GM12878 (cell line): ENCODE measurements around the gene NKAIN2. TPM values are rescaled to one million over a fixed set of nuclear protein-coding genes. Genes with fewer than 3 reads are reported as not detected.

ENCODE experiments used
- ATAC-seq: fragments of 200-7000 bp; cut with Tn5 transposase; 3 replicates; pipeline ENCODE4 v1.9.1; 2020; ENCODE audit warnings: mild to moderate bottlenecking, moderate library complexity
- BruUV-seq: library from RNA; stranded (reverse); fragments of 400-500 nt; replicated peaks from 2 replicates; lab custom pipeline; 2021; lab: Mats Ljungman, UMichigan
- CTCF ChIA-PET: fragments of 300-600 bp; sonication (Branson Sonifier 250); formaldehyde crosslinking; extraction: SDS; loops from one replicate; lab custom pipeline; 2021; ENCODE audit warnings: inconsistent platforms; lab: Yijun Ruan, JAX
- POLR2A ChIA-PET: fragments of 350-600 bp; formaldehyde crosslinking; extraction: SDS; loops from one replicate; lab custom pipeline; 2021; ENCODE audit warnings: inconsistent platforms; lab: Charles Lee
- RAD21 ChIA-PET: fragments of 300-600 bp; sonication (Branson Sonifier 250); formaldehyde crosslinking; loops from one replicate; lab custom pipeline; 2023; ENCODE audit warnings: antibody characterized with exemption; ENCODE audit not compliant: unreplicated experiment; lab: Charles Lee
- SMC1A ChIA-PET: fragments of 300-600 bp; sonication (Branson Sonifier 250); formaldehyde crosslinking; loops from one replicate; lab custom pipeline; 2023; ENCODE audit not compliant: unreplicated experiment, uncharacterized antibody; lab: Charles Lee
- DNase-seq: peaks from one replicate; pipeline ENCODE4 v3.0.0-alpha.2; 2011; ENCODE audit warnings: low read depth, low spot score
- FAIRE-seq: peaks from 3 replicates; lab custom pipeline; 2011; peaks lifted over from hg19 to GRCh38; lab: Jason Lieb, UNC
- H2AFZ ChIP-seq: 2 replicates; pipeline ENCODE4 v1.6.0; 2011; ENCODE audit warnings: low read depth, low read length, control low read depth; ENCODE audit not compliant: control insufficient read depth
- H3K27ac ChIP-seq: 2 replicates; pipeline ENCODE4 v1.5.1; 2011; ENCODE audit warnings: control low read depth; ENCODE audit not compliant: control insufficient read depth, insufficient read depth
- H3K27me3 ChIP-seq, 2 experiments: replicated peaks in 1 of 2; 2 replicates each; pipeline versions ENCODE4 v1.6.0 to v1.6.1; 2011; ENCODE audit warnings: low read length in 1 of 2; ENCODE audit not compliant: control insufficient read depth in 2 of 2, insufficient read depth in 2 of 2
- H3K36me3 ChIP-seq, 2 experiments: 2 replicates each; pipeline ENCODE4 v1.5.1; 2011; ENCODE audit warnings: low read length in 1 of 2; ENCODE audit not compliant: control insufficient read depth in 2 of 2, insufficient read depth in 2 of 2
- H3K4me1 ChIP-seq: 2 replicates; pipeline ENCODE4 v1.6.1; 2011; ENCODE audit warnings: mild to moderate bottlenecking, low read length, moderate library complexity, mixed read lengths; ENCODE audit not compliant: control insufficient read depth, insufficient read depth
- H3K4me2 ChIP-seq: 2 replicates; pipeline ENCODE4 v1.6.0; 2011; ENCODE audit warnings: control low read depth; ENCODE audit not compliant: control insufficient read depth, insufficient read depth
- H3K4me3 ChIP-seq: fragments of 200-600 bp; sonication (generic); 2 replicates; pipeline ENCODE4 v1.5.1; 2016
- H3K79me2 ChIP-seq: 2 replicates; pipeline ENCODE4 v1.6.0; 2011; ENCODE audit warnings: low read length; ENCODE audit not compliant: control insufficient read depth, insufficient read depth
- H3K9ac ChIP-seq: 2 replicates; pipeline ENCODE4 v1.8.0; 2011; ENCODE audit warnings: low read length, control low read depth, mixed read lengths; ENCODE audit not compliant: control insufficient read depth, insufficient read depth
- H3K9me3 ChIP-seq: replicated peaks from 3 replicates; pipeline ENCODE4 v1.5.1; 2011; ENCODE audit warnings: mild to moderate bottlenecking, low read length; ENCODE audit not compliant: control insufficient read depth, insufficient read depth
- H4K20me1 ChIP-seq: 2 replicates; pipeline ENCODE4 v1.6.0; 2011; ENCODE audit not compliant: control insufficient read depth, insufficient read depth
- BMI1 ChIP-seq: fragments of 450-650 bp; IDR thresholded peaks from 2 replicates; pipeline ENCODE4 v1.6.1; 2016; ENCODE audit warnings: mild to moderate bottlenecking, moderate library complexity, borderline replicate concordance
- CBFB ChIP-seq: IDR thresholded peaks from 2 replicates; pipeline ENCODE4 v1.6.1; 2016; ENCODE audit warnings: antibody characterized with exemption, low read depth
- CREM ChIP-seq: IDR thresholded peaks from 2 replicates; pipeline ENCODE4 v1.6.1; 2014; ENCODE audit warnings: antibody characterized with exemption, low read depth
- CTCF ChIP-seq, 3 experiments: IDR thresholded peaks in 2 of 3; conservative IDR thresholded peaks in 1 of 3; 2 replicates each; pipeline ENCODE4 v1.5.1; 2011; ENCODE audit warnings: low read depth in 3 of 3, low read length in 3 of 3, mild to moderate bottlenecking in 3 of 3, control low read depth in 2 of 3, moderate library complexity in 2 of 3, inconsistent platforms in 1 of 3, mixed read lengths in 1 of 3; ENCODE audit not compliant: control insufficient read depth in 2 of 3, insufficient read depth in 1 of 3; ENCODE audit errors: extremely low read depth in 1 of 3
- EZH2 ChIP-seq: IDR thresholded peaks from 2 replicates; pipeline ENCODE4 v1.6.1; 2012; ENCODE audit warnings: low read depth, mild to moderate bottlenecking, control low read depth, inconsistent platforms, low read length, borderline replicate concordance; ENCODE audit not compliant: control insufficient read depth
- IKZF1 ChIP-seq: fragments of 450-650 bp; conservative IDR thresholded peaks from 2 replicates; pipeline ENCODE4 v1.6.1; 2017; ENCODE audit warnings: antibody characterized with exemption, mild to moderate bottlenecking
- IRF3 ChIP-seq: fragments of 450-650 bp; IDR thresholded peaks from 2 replicates; pipeline ENCODE4 v1.6.1; 2014; ENCODE audit warnings: mild to moderate bottlenecking
- IRF4 ChIP-seq: IDR thresholded peaks from 2 replicates; pipeline ENCODE4 v1.6.1; 2011; ENCODE audit warnings: low read depth, low read length
- KAT2A ChIP-seq: conservative IDR thresholded peaks from 2 replicates; pipeline ENCODE4 v1.6.1; 2011; ENCODE audit warnings: low read depth, low read length; ENCODE audit not compliant: control insufficient read depth
- PAX5 ChIP-seq: IDR thresholded peaks from 2 replicates; pipeline ENCODE4 v1.6.1; 2011; ENCODE audit warnings: low read depth, low read length, borderline replicate concordance
- POLR2AphosphoS5 ChIP-seq: IDR thresholded peaks from 2 replicates; pipeline ENCODE4 v1.6.1; 2011; ENCODE audit warnings: mild to moderate bottlenecking, low read length, inconsistent platforms
- RAD51 ChIP-seq: fragments of 450-650 bp; IDR thresholded peaks from 2 replicates; pipeline ENCODE4 v1.6.1; 2016; ENCODE audit warnings: moderate library complexity, mild to moderate bottlenecking, inconsistent platforms
- RB1 ChIP-seq: fragments of 450-650 bp; formaldehyde crosslinking; IDR thresholded peaks from 2 replicates; pipeline ENCODE4 v1.6.1; 2017; ENCODE audit warnings: mild to moderate bottlenecking, borderline replicate concordance
- RCOR1 ChIP-seq: conservative IDR thresholded peaks from 2 replicates; pipeline ENCODE4 v1.6.1; 2012; ENCODE audit warnings: low read depth, low read length, improper control_type of control experiment
- TARDBP ChIP-seq: IDR thresholded peaks from 2 replicates; pipeline ENCODE4 v1.6.1; 2016; ENCODE audit warnings: borderline replicate concordance
- ZNF207 ChIP-seq: fragments of 450-650 bp; IDR thresholded peaks from 2 replicates; pipeline ENCODE4 v1.6.1; 2014; ENCODE audit warnings: antibody characterized with exemption, mild to moderate bottlenecking, borderline replicate concordance
- ZNF687 ChIP-seq: fragments of 450-650 bp; IDR thresholded peaks from 2 replicates; pipeline ENCODE4 v1.6.1; 2017; ENCODE audit warnings: mild to moderate bottlenecking, moderate library complexity
- WGBS: methylation state at CpG from one replicate; pipeline ENCODE4 v1.1.6; 2016; ENCODE audit warnings: low lambda C conversion rate; ENCODE audit not compliant: insufficient replicate concordance, insufficient coverage; ENCODE audit errors: missing lambda C conversion rate; 5-methylcytosine and 5-hydroxymethylcytosine counted together
- in situ Hi-C: fragments of 300-500 bp; cut with MboI; formaldehyde crosslinking; loops from 9 replicates; pipeline ENCODE4 v1.14.3; 2018; ENCODE audit warnings: mixed read lengths
- intact Hi-C: fragments of 100-400 bp; cut with micrococcal nuclease; formaldehyde crosslinking; loops from one replicate; pipeline ENCODE4 v1.14.2; 2022; ENCODE audit not compliant: unreplicated experiment
- polyA plus RNA-seq, 11 experiments: library from polyadenylated mRNA; depleted of rRNA in 4 of 11; unstranded in 6 of 11; stranded (reverse) in 5 of 11; fragments of >200 nt; fragmentation: Nextera tagmentation in 4 of 11; fragmentation: Illumina TruSeq in 1 of 11; extraction: Ambion mirVana in 4 of 11; extraction: Trizol in 1 of 11; gene quantifications; 1 replicate in 1 of 11; 2 replicates in 10 of 11; pipeline versions ENCODE4 v1.2.1 to v1.2.3, GENCODE V29; 2011 to 2016; ENCODE audit warnings: inconsistent platforms in 2 of 11, missing spikeins in 2 of 11, low read depth in 1 of 11
- total RNA-seq, 4 experiments: library from RNA; depleted of rRNA in 3 of 4; stranded (reverse); fragments of >200 nt in 3 of 4; fragmentation: Illumina TruSeq in 1 of 4; extraction: Trizol in 1 of 4; gene quantifications; 2 replicates each; pipeline versions ENCODE4 v1.2.1 to v1.2.3, GENCODE V29; 2013 to 2021

Gene NKAIN2
- total and polyA plus RNA-seq, 10 of the 15 experiments (the other 5 are each of a cell fraction or from before 2014, with no cell fraction given) = not detected

GRCh38 chr6:123763904-123764303 lies 39.8 kb upstream of the NKAIN2 start:
- ChIA-PET RAD21 (no interaction called here), POLR2A (no interaction called here), SMC1A (interaction anchor here (1.9 kb wide), 1 partner anchor 9 kb away, joined by 4 read pairs; no protein-coding TSS in a partner anchor), CTCF (no interaction called here)
- no peaks in the 10 kb centered on the region for H3K4me1 ChIP-seq
- WGBS = 0% methylated on average over 1 of the region's 1 CpG
- no peaks in the 10 kb centered on the region for H3K36me3 ChIP-seq
- in situ Hi-C loops = no loop called here
- intact Hi-C loops = no loop called here
- no peaks in the 10 kb centered on the region for H4K20me1 ChIP-seq
- FAIRE-seq (no peak), ATAC-seq (no peak), DNase-seq (no peak)
- no peaks in the 10 kb centered on the region for H3K9me3 ChIP-seq
- H3K4me2 ChIP-seq = no peak overlapping the region
- H3K27me3 ChIP-seq = no peaks in the 10 kb centered on the region
- no peak overlapping the region for H2AFZ ChIP-seq
- no peak overlapping the region for H3K4me3 ChIP-seq
- no peaks in the 10 kb centered on the region for H3K79me2 ChIP-seq
- BruUV-seq = no TSS peak
- H3K27ac ChIP-seq = no peak overlapping the region
- H3K9ac ChIP-seq = no peak overlapping the region
- TF ChIP-seq ZNF687 (no peak), IRF4 (no peak), BMI1 (no peak), EZH2 (no peak), IKZF1 (no peak), TARDBP (no peak), RCOR1 (no peak), CTCF (IDR thresholded peaks at IDR 0.05 in 2 of 3, conservative IDR thresholded peaks at IDR 0.05 in 1 of 3; ENCODE audit: control insufficient read depth in 2 of 3, extremely low read depth in 1 of 3, insufficient read depth in 1 of 3, low read depth in 3 of 3, low read length in 3 of 3) (no peak), CREM (no peak), PAX5 (no peak), KAT2A (no peak), RB1 (no peak), IRF3 (no peak), POLR2AphosphoS5 (no peak), CBFB (no peak), RAD51 (no peak), ZNF207 (no peak)
